Caco-2 (cell line): ENCODE data around the gene THAP11. TPM values are rescaled to one million over a fixed set of nuclear protein-coding genes. Genes with fewer than 3 reads are reported as not detected.

Source experiments
- BruUV-seq: library from RNA; stranded (reverse); fragments of 400-500 nt; replicated peaks from 2 replicates; lab custom pipeline; 2021; lab: Mats Ljungman, UMichigan
- CTCF ChIA-PET: fragments of 300-600 bp; sonication (Branson Sonifier 250); formaldehyde crosslinking; loops from one replicate; lab custom pipeline; 2022; ENCODE audit warnings: antibody characterized with exemption; lab: Charles Lee
- POLR2A ChIA-PET: fragments of 300-600 bp; sonication (Branson Sonifier 250); formaldehyde crosslinking; loops from one replicate; lab custom pipeline; 2022; ENCODE audit warnings: antibody characterized with exemption; lab: Charles Lee
- DNase-seq, 2 experiments: peaks; one replicate each; pipeline versions ENCODE4 v3.0.0 to v3.0.0-alpha.2; 2020 to 2022
- H3K27me3 ChIP-seq: replicated peaks from 2 replicates; pipeline ENCODE4 v1.6.0; 2011; ENCODE audit warnings: low read length; ENCODE audit not compliant: control insufficient read depth, insufficient read depth
- H3K36me3 ChIP-seq: 2 replicates; pipeline ENCODE4 v1.5.1; 2011; ENCODE audit warnings: low read length; ENCODE audit not compliant: control insufficient read depth, insufficient read depth
- H3K4me1 ChIP-seq: fragments of 250-450 bp; sonication (Bioruptor Pico); 2 replicates; pipeline ENCODE4 v1.5.1; 2020; ENCODE audit warnings: mild to moderate bottlenecking
- H3K4me3 ChIP-seq: 2 replicates; pipeline ENCODE4 v1.5.1; 2011; ENCODE audit warnings: low read depth, mild to moderate bottlenecking, control low read depth, low read length
- H3K9me3 ChIP-seq: fragments of 250-450 bp; sonication (Bioruptor Pico); 2 replicates; pipeline ENCODE4 v1.5.1; 2020; ENCODE audit warnings: mild to moderate bottlenecking, moderate library complexity
- H3K27ac Mint-ChIP-seq: one replicate; pipeline ENCODE4 v1.8.0; 2022; ENCODE audit warnings: mixed read lengths; ENCODE audit not compliant: unreplicated experiment
- H3K27me3 Mint-ChIP-seq: one replicate; pipeline ENCODE4 v1.8.0; 2022; ENCODE audit warnings: mixed read lengths; ENCODE audit not compliant: insufficient read depth, unreplicated experiment
- H3K36me3 Mint-ChIP-seq: one replicate; pipeline ENCODE4 v1.8.0; 2022; ENCODE audit warnings: mild to moderate bottlenecking, mixed read lengths; ENCODE audit not compliant: insufficient read depth, unreplicated experiment
- H3K4me1 Mint-ChIP-seq: one replicate; pipeline ENCODE4 v1.8.0; 2022; ENCODE audit warnings: low read depth, mixed read lengths; ENCODE audit not compliant: unreplicated experiment
- H3K4me3 Mint-ChIP-seq: one replicate; pipeline ENCODE4 v1.8.0; 2022; ENCODE audit warnings: mild to moderate bottlenecking, moderate library complexity, mixed read lengths; ENCODE audit not compliant: unreplicated experiment
- H3K9me3 Mint-ChIP-seq: one replicate; pipeline ENCODE4 v1.8.0; 2022; ENCODE audit warnings: mixed read lengths; ENCODE audit not compliant: unreplicated experiment
- CTCF ChIP-seq, 2 experiments: fragments of 200-600 bp in 1 of 2; IDR thresholded peaks; 1 replicate in 1 of 2; 2 replicates in 1 of 2; pipeline versions ENCODE4 v1.5.1 to v1.8.0; 2011 to 2022; ENCODE audit warnings: antibody characterized with exemption in 1 of 2, control low read depth in 1 of 2, inconsistent platforms in 1 of 2, low read depth in 1 of 2, low read length in 1 of 2, mild to moderate bottlenecking in 1 of 2, moderate library complexity in 1 of 2; ENCODE audit not compliant: insufficient read depth in 1 of 2, severe bottlenecking in 1 of 2, unreplicated experiment in 1 of 2
- intact Hi-C: fragments of 100-400 bp; cut with micrococcal nuclease; formaldehyde crosslinking; loops from one replicate; pipeline ENCODE4 v1.10.0; 2022; ENCODE audit not compliant: unreplicated experiment
- total RNA-seq: library from RNA; stranded (reverse); gene quantifications from 2 replicates; pipeline ENCODE4 v1.2.3, GENCODE V29; 2022

The THAP11 gene
- total RNA-seq, 1 experiment from 2014 or later = 46.8 TPM

- no peaks in the 10 kb centered on the region for H3K36me3 ChIP-seq
- ChIA-PET POLR2A (interaction anchor here (0.6 to 1.0 kb wide), 4 partner anchors 17 to 239 kb away, joined by 3 to 7 read pairs (median 4); no protein-coding TSS in a partner anchor), CTCF (interaction anchor here (0.7 to 1.1 kb wide), 3 partner anchors 24 to 174 kb away, joined by 3 to 6 read pairs (median 5); partner anchors contain the start of gene TSNAXIP1)
- peak overlapping the region; percentile 13 for H3K4me3 ChIP-seq
- H3K9me3 Mint-ChIP-seq = no peaks in the 10 kb centered on the region
- H3K27me3 ChIP-seq = no peaks in the 10 kb centered on the region
- BruUV-seq = no TSS peak
- H3K27me3 Mint-ChIP-seq = no peaks in the 10 kb centered on the region
- intact Hi-C loops = no loop called here
- peak overlapping the region; percentile 98 for H3K4me3 Mint-ChIP-seq
- peaks cover 27% of the 10 kb centered on the region for H3K36me3 Mint-ChIP-seq
- no peak for TF ChIP-seq CTCF (IDR thresholded peaks at IDR 0.05; ENCODE audit: insufficient read depth in 1 of 2, low read depth in 1 of 2, low read length in 1 of 2, severe bottlenecking in 1 of 2, unreplicated experiment in 1 of 2)
- no peaks in the 10 kb centered on the region for H3K9me3 ChIP-seq
- H3K27ac Mint-ChIP-seq = peak overlapping the region; percentile 94
- DNase-seq = no peak
- peaks cover 12% of the 10 kb centered on the region for H3K4me1 Mint-ChIP-seq
- peaks cover 31% of the 10 kb centered on the region for H3K4me1 ChIP-seq
Observed at GRCh38 chr16:67841198-67841815, 813 bp upstream of the THAP11 start.

DNA sequence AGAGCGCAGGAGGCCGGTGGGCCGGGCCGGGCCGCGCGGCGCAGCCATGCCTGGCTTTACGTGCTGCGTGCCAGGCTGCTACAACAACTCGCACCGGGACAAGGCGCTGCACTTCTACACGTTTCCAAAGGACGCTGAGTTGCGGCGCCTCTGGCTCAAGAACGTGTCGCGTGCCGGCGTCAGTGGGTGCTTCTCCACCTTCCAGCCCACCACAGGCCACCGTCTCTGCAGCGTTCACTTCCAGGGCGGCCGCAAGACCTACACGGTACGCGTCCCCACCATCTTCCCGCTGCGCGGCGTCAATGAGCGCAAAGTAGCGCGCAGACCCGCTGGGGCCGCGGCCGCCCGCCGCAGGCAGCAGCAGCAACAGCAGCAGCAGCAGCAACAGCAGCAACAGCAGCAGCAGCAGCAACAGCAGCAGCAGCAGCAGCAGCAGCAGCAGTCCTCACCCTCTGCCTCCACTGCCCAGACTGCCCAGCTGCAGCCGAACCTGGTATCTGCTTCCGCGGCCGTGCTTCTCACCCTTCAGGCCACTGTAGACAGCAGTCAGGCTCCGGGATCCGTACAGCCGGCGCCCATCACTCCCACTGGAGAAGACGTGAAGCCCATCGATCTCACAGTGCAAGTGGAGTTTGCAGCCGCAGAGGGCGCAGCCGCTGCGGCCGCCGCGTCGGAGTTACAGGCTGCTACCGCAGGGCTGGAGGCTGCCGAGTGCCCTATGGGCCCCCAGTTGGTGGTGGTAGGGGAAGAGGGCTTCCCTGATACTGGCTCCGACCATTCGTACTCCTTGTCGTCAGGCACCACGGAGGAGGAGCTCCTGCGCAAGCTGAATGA is 606 bp downstream of the THAP11 start:
- intact Hi-C loops = no loop called here
- ChIA-PET CTCF (interaction anchor here (1.0 kb wide), 1 partner anchor 26 kb away, joined by 3 read pairs; no protein-coding TSS in a partner anchor), POLR2A (no interaction called here)
- H3K27me3 ChIP-seq = no peaks in the 10 kb centered on the region
- peak overlapping the region; percentile 63 for H3K4me3 ChIP-seq
- Mint-ChIP-seq H3K36me3 (peaks cover 38% of the 10 kb centered on the region), H3K27ac (peak overlapping the region; percentile 94), H3K27me3 (no peaks in the 10 kb centered on the region), H3K9me3 (no peaks in the 10 kb centered on the region), H3K4me1 (peaks cover 12% of the 10 kb centered on the region), H3K4me3 (peak overlapping the region; percentile 98)
- H3K9me3 ChIP-seq = no peaks in the 10 kb centered on the region
- peaks cover 31% of the 10 kb centered on the region for H3K4me1 ChIP-seq
- DNase-seq = peak; percentile 58 to 68
- peak in 1 of 2 experiments; percentile 48 for TF ChIP-seq CTCF (IDR thresholded peaks at IDR 0.05; ENCODE audit: insufficient read depth in 1 of 2, low read depth in 1 of 2, low read length in 1 of 2, severe bottlenecking in 1 of 2, unreplicated experiment in 1 of 2)
- BruUV-seq = no TSS peak
- no peaks in the 10 kb centered on the region for H3K36me3 ChIP-seq

DNA sequence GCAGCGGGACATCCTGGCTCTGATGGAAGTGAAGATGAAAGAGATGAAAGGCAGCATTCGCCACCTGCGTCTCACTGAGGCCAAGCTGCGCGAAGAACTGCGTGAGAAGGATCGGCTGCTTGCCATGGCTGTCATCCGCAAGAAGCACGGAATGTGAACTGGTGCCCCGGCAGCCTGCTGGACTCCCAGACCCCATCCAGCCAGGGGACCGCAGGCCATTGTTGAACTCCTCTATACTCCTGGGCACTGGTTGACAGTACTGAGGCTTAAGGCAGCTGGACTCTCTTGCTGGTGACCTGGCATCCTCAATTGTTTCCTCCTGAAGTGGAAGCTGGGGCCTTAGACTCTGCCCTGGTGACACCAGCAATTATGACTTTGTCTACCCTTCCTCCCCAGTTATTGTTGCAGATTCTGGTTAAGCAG is 1.2 kb downstream of the THAP11 start:
- Histone ChIP-seq H3K4me3 (peak overlapping the region; percentile 63), H3K4me1 (peaks cover 36% of the 10 kb centered on the region), H3K9me3 (no peaks in the 10 kb centered on the region), H3K27me3 (no peaks in the 10 kb centered on the region), H3K36me3 (no peaks in the 10 kb centered on the region)
- H3K4me3 Mint-ChIP-seq = peak overlapping the region; percentile 98
- BruUV-seq = no TSS peak
- H3K27ac Mint-ChIP-seq = peak overlapping the region; percentile 94
- H3K27me3 Mint-ChIP-seq = no peaks in the 10 kb centered on the region
- ChIA-PET POLR2A (no interaction called here), CTCF (interaction anchor here (1.0 kb wide), 1 partner anchor 27 kb away, joined by 3 read pairs; no protein-coding TSS in a partner anchor)
- no peak for TF ChIP-seq CTCF (IDR thresholded peaks at IDR 0.05; ENCODE audit: insufficient read depth in 1 of 2, low read depth in 1 of 2, low read length in 1 of 2, severe bottlenecking in 1 of 2, unreplicated experiment in 1 of 2)
- no peaks in the 10 kb centered on the region for H3K9me3 Mint-ChIP-seq
- peaks cover 12% of the 10 kb centered on the region for H3K4me1 Mint-ChIP-seq
- intact Hi-C loops = no loop called here
- H3K36me3 Mint-ChIP-seq = peaks cover 43% of the 10 kb centered on the region
- no peak for DNase-seq
